Measurements from ENCODE around the gene PTPRN2.
"Not testable (repeated sequence)": the region's sequence is repeated elsewhere in the genome, so short reads cannot be mapped to it uniquely, and the experiment has no call there.

The PTPRN2 gene

GRCh38 chr7:158259141-158259540 lies 328.5 kb downstream of the PTPRN2 start:
- DNase-seq, result no peak

GRCh38 chr7:158258411-158259130 lies 329.1 kb downstream of the PTPRN2 start:
- no peak for DNase-seq

- no peak for DNase-seq
Measured at GRCh38 chr7:158257516-158258410, 329.9 kb downstream of the PTPRN2 start.

- no peak for DNase-seq
Measured at GRCh38 chr7:158257001-158257400, 330.6 kb downstream of the PTPRN2 start.

GRCh38 chr7:158256091-158256816 lies 331.4 kb downstream of the PTPRN2 start:
- no peak for DNase-seq

GRCh38 chr7:158255558-158255957 lies 332.1 kb downstream of the PTPRN2 start:
- no peak for DNase-seq

GRCh38 chr7:158255156-158255555 lies 332.5 kb downstream of the PTPRN2 start:
- no peak for DNase-seq

- DNase-seq, result not testable (repeated sequence)
Measured at GRCh38 chr7:158253670-158254045, 334.0 kb downstream of the PTPRN2 start.

GRCh38 chr7:158252837-158253669 lies 334.6 kb downstream of the PTPRN2 start:
- DNase-seq, result no peak

GRCh38 chr7:158252081-158252836 lies 335.4 kb downstream of the PTPRN2 start:
- DNase-seq, result no peak

GRCh38 chr7:158251061-158251965 lies 336.3 kb downstream of the PTPRN2 start:
- no peak for DNase-seq

- no peak for DNase-seq
Measured at GRCh38 chr7:158249692-158250091, 337.9 kb downstream of the PTPRN2 start.

GRCh38 chr7:158248816-158249215 lies 338.8 kb downstream of the PTPRN2 start:
- DNase-seq, result no peak

- DNase-seq, result no peak
Measured at GRCh38 chr7:158247758-158248487, 339.7 kb downstream of the PTPRN2 start.

GRCh38 chr7:158246960-158247673 lies 340.5 kb downstream of the PTPRN2 start:
- no peak for DNase-seq

GRCh38 chr7:158246272-158246959 lies 341.2 kb downstream of the PTPRN2 start:
- DNase-seq, result no peak

- no peak for DNase-seq
Measured at GRCh38 chr7:158245724-158246041, 341.9 kb downstream of the PTPRN2 start.

GRCh38 chr7:158244873-158245723 lies 342.5 kb downstream of the PTPRN2 start:
- no peak for DNase-seq
